ENCODE data around the gene ARMC12. TPM values are rescaled to one million over a fixed set of nuclear protein-coding genes. Genes with fewer than 3 reads are reported as not detected.

The ARMC12 gene
- total and polyA plus RNA-seq, 2 of the 13 experiments (the other 11 are each of a cell fraction or from before 2014, with no cell fraction given), result 1.3 TPM; not detected in 1

DNA sequence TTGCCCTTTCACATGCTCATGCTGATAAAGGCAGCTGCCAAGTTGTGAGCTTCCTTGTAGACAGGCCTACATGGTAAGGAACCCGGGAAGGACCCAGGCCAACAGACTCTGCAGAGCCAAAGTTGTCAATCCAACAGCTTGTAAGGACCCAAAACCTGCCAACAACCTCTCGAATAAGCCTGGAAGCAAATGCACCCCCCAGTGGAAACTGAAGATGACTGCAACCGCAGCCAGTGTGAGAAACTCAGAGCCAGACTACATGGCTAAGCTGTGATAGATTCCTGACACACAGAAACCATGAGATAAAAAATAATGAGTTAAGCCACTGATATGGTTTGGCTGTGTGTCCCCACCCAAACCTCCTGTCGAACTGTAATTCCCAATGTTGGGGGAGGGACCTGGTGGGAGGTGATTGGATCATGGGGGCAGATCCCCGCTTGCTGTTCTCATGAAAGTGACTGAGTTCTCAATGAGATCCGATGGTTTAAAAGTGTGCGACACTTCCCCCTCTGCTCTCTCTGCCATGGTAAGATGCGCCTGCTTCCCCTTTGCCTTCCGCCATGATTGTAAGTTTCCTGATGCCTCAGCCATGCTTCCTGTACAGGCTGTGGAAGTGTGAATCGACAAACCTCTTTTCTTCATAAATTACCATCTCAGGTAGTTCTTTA is 20.8 kb downstream of the ARMC12 start (continued):
- TF ChIP-seq TEAD3 (CRISPR knock-in tag; optimal IDR thresholded peaks at IDR 0.05; ENCODE audit: borderline replicate concordance) (peak; percentile 61), ZFX (CRISPR knock-in tag; IDR thresholded peaks at IDR 0.05; ENCODE audit: low read depth) (peak; percentile 15; the same call in 1 of the 2 replicates), ZMYM4 (CRISPR knock-in tag; IDR thresholded peaks at IDR 0.05) (no peak), ATF1 (CRISPR knock-in tag; IDR thresholded peaks at IDR 0.05) (no peak), XRCC5 (optimal IDR thresholded peaks at IDR 0.05; ENCODE audit: low read length) (peak; percentile 68), NFE2L1 (CRISPR knock-in tag; IDR thresholded peaks at IDR 0.05; ENCODE audit: borderline replicate concordance) (no peak), NAIF1 (CRISPR knock-in tag; IDR thresholded peaks at IDR 0.05; ENCODE audit: borderline replicate concordance) (no peak), KDM5A (IDR thresholded peaks at IDR 0.05; ENCODE audit: borderline replicate concordance, low read length) (no peak), HNRNPH1 (optimal IDR thresholded peaks at IDR 0.05; ENCODE audit: low read depth, low read length) (no peak), ZNF614 (CRISPR knock-in tag; IDR thresholded peaks at IDR 0.05; ENCODE audit: borderline replicate concordance) (0 out of 2 replicates have a peak, but pooled peaks have one; percentile 37), GMEB1 (CRISPR knock-in tag; IDR thresholded peaks at IDR 0.05; ENCODE audit: borderline replicate concordance) (no peak), MXD4 (CRISPR knock-in tag; IDR thresholded peaks at IDR 0.05) (no peak), THYN1 (CRISPR knock-in tag; IDR thresholded peaks at IDR 0.05; ENCODE audit: borderline replicate concordance, low read depth) (no peak), CEBPG (CRISPR knock-in tag; IDR thresholded peaks at IDR 0.05) (0 out of 2 replicates have a peak, but pooled peaks have one; percentile 18), ZFP1 (CRISPR knock-in tag; IDR thresholded peaks at IDR 0.05) (no peak), SIN3A (IDR thresholded peaks at IDR 0.05; ENCODE audit: borderline replicate concordance, low read depth, low read length) (no peak)
- TF ChIP-seq, protein P1, sequence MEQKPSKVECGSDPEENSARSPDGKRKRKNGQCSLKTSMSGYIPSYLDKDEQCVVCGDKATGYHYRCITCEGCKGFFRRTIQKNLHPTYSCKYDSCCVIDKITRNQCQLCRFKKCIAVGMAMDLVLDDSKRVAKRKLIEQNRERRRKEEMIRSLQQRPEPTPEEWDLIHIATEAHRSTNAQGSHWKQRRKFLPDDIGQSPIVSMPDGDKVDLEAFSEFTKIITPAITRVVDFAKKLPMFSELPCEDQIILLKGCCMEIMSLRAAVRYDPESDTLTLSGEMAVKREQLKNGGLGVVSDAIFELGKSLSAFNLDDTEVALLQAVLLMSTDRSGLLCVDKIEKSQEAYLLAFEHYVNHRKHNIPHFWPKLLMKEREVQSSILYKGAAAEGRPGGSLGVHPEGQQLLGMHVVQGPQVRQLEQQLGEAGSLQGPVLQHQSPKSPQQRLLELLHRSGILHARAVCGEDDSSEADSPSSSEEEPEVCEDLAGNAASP (CRISPR knock-in tag; IDR thresholded peaks at IDR 0.05; ENCODE audit: borderline replicate concordance), result 0 out of 2 replicates have a peak, but pooled peaks have one; percentile 18
- TF ChIP-seq, protein P2, sequence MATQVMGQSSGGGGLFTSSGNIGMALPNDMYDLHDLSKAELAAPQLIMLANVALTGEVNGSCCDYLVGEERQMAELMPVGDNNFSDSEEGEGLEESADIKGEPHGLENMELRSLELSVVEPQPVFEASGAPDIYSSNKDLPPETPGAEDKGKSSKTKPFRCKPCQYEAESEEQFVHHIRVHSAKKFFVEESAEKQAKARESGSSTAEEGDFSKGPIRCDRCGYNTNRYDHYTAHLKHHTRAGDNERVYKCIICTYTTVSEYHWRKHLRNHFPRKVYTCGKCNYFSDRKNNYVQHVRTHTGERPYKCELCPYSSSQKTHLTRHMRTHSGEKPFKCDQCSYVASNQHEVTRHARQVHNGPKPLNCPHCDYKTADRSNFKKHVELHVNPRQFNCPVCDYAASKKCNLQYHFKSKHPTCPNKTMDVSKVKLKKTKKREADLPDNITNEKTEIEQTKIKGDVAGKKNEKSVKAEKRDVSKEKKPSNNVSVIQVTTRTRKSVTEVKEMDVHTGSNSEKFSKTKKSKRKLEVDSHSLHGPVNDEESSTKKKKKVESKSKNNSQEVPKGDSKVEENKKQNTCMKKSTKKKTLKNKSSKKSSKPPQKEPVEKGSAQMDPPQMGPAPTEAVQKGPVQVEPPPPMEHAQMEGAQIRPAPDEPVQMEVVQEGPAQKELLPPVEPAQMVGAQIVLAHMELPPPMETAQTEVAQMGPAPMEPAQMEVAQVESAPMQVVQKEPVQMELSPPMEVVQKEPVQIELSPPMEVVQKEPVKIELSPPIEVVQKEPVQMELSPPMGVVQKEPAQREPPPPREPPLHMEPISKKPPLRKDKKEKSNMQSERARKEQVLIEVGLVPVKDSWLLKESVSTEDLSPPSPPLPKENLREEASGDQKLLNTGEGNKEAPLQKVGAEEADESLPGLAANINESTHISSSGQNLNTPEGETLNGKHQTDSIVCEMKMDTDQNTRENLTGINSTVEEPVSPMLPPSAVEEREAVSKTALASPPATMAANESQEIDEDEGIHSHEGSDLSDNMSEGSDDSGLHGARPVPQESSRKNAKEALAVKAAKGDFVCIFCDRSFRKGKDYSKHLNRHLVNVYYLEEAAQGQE (IDR thresholded peaks at IDR 0.05; ENCODE audit: borderline replicate concordance in 1 of 2, low read depth in 1 of 2, low read length in 2 of 2), result no peak
- TF ChIP-seq, protein P3, sequence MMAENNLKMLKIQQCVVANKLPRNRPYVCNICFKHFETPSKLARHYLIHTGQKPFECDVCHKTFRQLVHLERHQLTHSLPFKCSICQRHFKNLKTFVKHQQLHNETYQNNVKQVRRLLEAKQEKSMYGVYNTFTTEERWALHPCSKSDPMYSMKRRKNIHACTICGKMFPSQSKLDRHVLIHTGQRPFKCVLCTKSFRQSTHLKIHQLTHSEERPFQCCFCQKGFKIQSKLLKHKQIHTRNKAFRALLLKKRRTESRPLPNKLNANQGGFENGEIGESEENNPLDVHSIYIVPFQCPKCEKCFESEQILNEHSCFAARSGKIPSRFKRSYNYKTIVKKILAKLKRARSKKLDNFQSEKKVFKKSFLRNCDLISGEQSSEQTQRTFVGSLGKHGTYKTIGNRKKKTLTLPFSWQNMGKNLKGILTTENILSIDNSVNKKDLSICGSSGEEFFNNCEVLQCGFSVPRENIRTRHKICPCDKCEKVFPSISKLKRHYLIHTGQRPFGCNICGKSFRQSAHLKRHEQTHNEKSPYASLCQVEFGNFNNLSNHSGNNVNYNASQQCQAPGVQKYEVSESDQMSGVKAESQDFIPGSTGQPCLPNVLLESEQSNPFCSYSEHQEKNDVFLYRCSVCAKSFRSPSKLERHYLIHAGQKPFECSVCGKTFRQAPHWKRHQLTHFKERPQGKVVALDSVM (CRISPR knock-in tag; IDR thresholded peaks at IDR 0.05), result no peak

All from HepG2 (cell line).